ENCODE measurements around the gene CDK14.

DNA sequence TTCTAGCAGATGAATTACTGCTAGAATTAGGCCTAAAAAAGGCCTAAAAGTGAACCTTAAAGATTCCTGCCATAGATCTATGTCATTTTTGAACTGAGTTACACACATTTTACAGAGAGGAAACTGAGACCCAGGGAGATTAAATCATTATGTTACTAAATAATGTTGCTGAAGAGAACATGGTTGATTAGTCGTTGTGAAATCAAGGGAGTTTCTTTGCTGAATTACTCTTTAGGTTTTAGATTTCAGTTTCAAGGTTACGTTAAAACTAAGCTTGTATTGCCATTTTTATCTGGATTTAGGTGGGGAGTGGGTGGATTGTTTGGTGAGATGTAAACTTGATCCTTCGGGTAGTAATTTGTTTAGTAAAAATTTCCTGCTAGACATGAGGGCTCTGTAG is 21.3 kb downstream of the CDK14 start:
- TF ChIP-seq, protein P1, sequence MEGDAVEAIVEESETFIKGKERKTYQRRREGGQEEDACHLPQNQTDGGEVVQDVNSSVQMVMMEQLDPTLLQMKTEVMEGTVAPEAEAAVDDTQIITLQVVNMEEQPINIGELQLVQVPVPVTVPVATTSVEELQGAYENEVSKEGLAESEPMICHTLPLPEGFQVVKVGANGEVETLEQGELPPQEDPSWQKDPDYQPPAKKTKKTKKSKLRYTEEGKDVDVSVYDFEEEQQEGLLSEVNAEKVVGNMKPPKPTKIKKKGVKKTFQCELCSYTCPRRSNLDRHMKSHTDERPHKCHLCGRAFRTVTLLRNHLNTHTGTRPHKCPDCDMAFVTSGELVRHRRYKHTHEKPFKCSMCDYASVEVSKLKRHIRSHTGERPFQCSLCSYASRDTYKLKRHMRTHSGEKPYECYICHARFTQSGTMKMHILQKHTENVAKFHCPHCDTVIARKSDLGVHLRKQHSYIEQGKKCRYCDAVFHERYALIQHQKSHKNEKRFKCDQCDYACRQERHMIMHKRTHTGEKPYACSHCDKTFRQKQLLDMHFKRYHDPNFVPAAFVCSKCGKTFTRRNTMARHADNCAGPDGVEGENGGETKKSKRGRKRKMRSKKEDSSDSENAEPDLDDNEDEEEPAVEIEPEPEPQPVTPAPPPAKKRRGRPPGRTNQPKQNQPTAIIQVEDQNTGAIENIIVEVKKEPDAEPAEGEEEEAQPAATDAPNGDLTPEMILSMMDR (conservative IDR thresholded peaks at IDR 0.05 in 1 of 2, IDR thresholded peaks at IDR 0.05 in 1 of 2; ENCODE audit: low read depth in 1 of 2, low read length in 2 of 2): no peak
- no peak for TF ChIP-seq EZH2 (IDR thresholded peaks at IDR 0.05; ENCODE audit: low read length, missing control alignments)

Data from fibroblast of lung (primary cell).